ENCODE measurements around the gene OGDH.

The OGDH gene

DNA sequence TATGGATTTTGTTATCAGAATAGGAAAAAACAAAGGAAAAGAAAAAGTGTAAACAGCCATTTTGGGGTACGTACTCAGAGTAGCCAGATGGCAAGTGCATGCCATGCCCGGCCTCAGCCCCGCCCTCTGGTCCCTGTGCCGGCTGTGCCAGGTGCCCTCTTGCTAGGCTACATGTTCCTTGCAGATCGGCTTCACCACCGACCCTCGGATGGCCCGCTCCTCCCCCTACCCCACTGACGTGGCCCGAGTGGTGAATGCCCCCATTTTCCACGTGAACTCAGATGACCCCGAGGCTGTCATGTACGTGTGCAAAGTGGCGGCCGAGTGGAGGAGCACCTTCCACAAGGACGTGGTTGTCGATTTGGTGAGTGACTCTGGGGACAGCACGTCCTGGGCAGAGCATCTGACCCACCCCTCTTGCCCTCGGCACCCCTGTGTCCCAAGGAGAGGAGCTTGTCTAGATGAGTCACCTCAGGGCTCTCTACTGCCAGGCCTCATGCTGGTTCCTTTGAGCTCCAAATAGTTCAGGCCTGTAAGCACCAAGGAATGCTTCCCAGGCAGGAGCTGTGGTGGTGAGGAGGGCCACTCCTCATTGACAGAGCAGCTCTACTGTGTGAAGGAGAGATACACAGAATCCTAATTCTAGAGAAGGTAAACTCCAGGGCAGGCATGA is 87.3 kb downstream of the OGDH start:
- POLR2A ChIA-PET: no interaction called here
- TF ChIP-seq, protein P1, sequence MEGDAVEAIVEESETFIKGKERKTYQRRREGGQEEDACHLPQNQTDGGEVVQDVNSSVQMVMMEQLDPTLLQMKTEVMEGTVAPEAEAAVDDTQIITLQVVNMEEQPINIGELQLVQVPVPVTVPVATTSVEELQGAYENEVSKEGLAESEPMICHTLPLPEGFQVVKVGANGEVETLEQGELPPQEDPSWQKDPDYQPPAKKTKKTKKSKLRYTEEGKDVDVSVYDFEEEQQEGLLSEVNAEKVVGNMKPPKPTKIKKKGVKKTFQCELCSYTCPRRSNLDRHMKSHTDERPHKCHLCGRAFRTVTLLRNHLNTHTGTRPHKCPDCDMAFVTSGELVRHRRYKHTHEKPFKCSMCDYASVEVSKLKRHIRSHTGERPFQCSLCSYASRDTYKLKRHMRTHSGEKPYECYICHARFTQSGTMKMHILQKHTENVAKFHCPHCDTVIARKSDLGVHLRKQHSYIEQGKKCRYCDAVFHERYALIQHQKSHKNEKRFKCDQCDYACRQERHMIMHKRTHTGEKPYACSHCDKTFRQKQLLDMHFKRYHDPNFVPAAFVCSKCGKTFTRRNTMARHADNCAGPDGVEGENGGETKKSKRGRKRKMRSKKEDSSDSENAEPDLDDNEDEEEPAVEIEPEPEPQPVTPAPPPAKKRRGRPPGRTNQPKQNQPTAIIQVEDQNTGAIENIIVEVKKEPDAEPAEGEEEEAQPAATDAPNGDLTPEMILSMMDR (IDR thresholded peaks at IDR 0.05; ENCODE audit: control extremely low read depth, extremely low read depth, low read depth, missing control alignments): no peak
- no peak for DNase-seq (ENCODE audit: extremely low spot score)
- CTCF ChIA-PET: no interaction called here

DNA sequence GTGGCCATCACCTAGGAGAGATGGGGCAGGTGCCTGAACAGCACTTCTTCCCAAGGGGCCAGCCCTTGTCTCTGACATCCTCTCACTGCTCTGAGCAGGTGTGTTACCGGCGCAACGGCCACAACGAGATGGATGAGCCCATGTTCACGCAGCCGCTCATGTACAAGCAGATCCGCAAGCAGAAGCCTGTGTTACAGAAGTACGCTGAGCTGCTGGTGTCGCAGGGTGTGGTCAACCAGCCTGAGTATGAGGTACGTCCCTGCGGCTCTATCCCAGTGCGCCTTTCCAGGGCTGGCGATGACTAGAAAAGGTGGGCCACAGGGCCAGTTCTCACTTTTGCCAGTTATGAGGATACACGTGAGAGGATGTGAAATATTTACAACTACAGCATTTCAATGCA is 87.9 kb downstream of the OGDH start:
- CTCF ChIA-PET: no interaction called here
- POLR2A ChIA-PET: no interaction called here
- TF ChIP-seq, protein P1 (IDR thresholded peaks at IDR 0.05; ENCODE audit: control extremely low read depth, extremely low read depth, low read depth, missing control alignments): no peak
- DNase-seq (ENCODE audit: extremely low spot score): no peak

DNA sequence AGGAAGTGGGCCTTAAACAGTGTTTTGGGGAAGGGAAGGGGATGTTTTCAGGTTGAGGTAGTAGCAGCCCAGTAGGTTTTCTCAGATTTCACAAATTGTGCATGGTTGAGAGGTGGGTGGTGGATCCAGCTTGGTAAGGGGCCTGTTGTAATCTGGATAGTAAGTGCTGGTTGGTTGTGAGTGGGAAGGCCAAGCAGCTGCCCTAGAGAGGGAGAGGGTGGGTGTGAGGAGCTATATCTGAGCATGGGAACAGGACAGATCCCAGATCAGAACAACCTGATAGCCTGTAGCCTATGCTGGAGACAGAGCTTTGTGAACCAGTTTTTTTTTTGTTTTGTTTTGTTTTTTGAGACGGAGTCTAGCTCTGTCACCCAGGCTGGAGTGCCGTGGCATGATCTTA is 88.3 kb downstream of the OGDH start:
- TF ChIP-seq, protein P1 (IDR thresholded peaks at IDR 0.05; ENCODE audit: control extremely low read depth, extremely low read depth, low read depth, missing control alignments): no peak
- ChIA-PET CTCF (no interaction called here), POLR2A (no interaction called here)
- DNase-seq (ENCODE audit: extremely low spot score): no peak

DNA sequence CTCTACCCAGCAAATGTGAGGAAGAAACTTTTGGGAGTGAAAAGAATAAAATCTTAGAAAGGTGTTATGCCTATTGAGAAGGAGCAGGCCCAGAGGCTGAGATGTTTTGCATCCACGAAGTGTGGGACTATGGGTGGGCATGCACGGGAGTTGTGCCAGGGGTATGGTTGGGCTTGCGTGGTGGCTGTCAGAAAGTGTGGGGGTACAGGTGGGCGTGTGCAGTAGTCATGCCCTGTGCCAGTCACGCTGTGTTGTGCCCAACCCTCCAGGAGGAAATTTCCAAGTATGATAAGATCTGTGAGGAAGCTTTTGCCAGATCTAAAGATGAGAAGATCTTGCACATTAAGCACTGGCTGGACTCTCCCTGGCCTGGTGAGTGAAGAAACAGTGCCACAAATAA is 89.3 kb downstream of the OGDH start:
- DNase-seq (ENCODE audit: extremely low spot score): no peak
- CTCF ChIA-PET: no interaction called here
- POLR2A ChIA-PET: no interaction called here
- TF ChIP-seq, protein P1 (IDR thresholded peaks at IDR 0.05; ENCODE audit: control extremely low read depth, extremely low read depth, low read depth, missing control alignments): no peak

DNA sequence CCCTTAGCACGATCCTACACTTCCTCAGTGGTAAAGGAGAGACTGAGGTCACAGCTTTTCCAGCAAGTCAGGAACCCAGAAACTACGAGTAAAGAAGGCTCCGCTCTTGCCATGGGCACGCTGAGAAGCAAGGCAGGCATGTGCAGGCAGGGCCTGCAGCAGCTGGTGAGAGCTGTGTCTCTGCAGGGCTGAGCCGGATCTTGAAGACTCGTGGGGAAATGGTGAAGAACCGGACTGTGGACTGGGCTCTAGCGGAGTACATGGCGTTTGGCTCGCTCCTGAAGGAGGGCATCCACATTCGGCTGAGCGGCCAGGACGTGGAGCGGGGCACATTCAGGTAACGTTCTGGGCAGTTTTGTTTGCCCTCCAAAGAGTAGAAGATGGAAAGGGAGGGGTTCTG is 90.3 kb downstream of the OGDH start:
- POLR2A ChIA-PET: no interaction called here
- CTCF ChIA-PET: no interaction called here
- TF ChIP-seq, protein P1 (IDR thresholded peaks at IDR 0.05; ENCODE audit: control extremely low read depth, extremely low read depth, low read depth, missing control alignments): no peak
- no peak for DNase-seq (ENCODE audit: extremely low spot score)

DNA sequence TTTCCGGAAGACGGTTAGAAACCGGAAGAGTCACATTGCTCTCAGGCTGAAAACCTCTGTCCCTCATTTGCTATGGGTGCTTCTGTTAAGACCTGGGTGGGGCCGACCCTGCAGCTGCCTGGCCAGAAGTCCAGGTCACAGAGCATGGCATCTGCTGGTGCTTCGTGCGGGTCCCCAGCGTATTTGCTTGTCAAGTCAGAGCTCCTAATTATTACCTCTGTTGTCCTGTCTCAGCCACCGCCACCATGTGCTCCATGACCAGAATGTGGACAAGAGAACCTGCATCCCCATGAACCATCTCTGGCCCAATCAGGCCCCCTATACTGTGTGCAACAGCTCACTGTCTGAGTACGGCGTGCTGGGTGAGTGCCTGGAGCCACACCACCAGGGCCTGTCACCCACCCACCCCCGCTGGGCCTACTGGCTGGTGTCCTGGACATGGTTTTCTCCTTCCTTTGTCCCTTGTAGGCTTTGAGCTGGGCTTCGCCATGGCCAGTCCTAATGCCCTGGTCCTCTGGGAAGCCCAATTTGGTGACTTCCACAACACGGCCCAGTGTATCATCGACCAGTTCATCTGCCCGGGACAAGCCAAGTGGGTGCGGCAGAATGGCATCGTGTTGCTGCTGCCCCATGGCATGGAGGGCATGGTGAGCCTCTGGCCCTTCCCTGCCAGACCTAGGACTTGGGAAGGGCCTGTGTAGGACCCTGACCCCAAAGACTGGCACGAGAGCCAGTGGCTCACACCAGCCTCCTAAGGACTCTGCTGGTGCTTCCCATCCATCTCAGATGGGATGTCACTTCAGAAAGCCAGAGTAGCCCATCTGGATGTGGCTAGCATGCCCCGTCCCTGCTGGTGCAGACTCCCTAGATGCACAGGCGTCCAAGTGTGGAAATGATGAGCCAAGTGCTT is 91.0 kb downstream of the OGDH start:
- POLR2A ChIA-PET: no interaction called here
- CTCF ChIA-PET: interaction anchor here (1.0 kb wide), 1 partner anchor 21 kb away, joined by 3 read pairs; no protein-coding TSS in a partner anchor
- DNase-seq (ENCODE audit: extremely low spot score): no peak
- TF ChIP-seq, protein P1 (IDR thresholded peaks at IDR 0.05; ENCODE audit: control extremely low read depth, extremely low read depth, low read depth, missing control alignments): no peak
